Nephron (organoid): ENCODE data around the gene PRR5L.
A peak's percentile ranks its signal among the peaks of the same experiment; 100 is the strongest.

Source experiments
- H3K27ac Mint-ChIP-seq, 3 experiments: 2 replicates each; pipeline ENCODE4 v1.8.0; 2020; ENCODE audit warnings: mixed read lengths in 3 of 3, mild to moderate bottlenecking in 2 of 3, moderate library complexity in 1 of 3
- H3K27me3 Mint-ChIP-seq: 2 replicates; pipeline ENCODE4 v1.8.0; 2021; ENCODE audit warnings: low read depth, mild to moderate bottlenecking, moderate library complexity, mixed read lengths
- H3K36me3 Mint-ChIP-seq: 2 replicates; pipeline ENCODE4 v1.8.0; 2020; ENCODE audit warnings: low read depth, mixed read lengths
- H3K4me1 Mint-ChIP-seq: 2 replicates; pipeline ENCODE4 v1.8.0; 2020; ENCODE audit warnings: mixed read lengths
- H3K4me3 Mint-ChIP-seq, 3 experiments: 2 replicates each; pipeline ENCODE4 v1.8.0; 2020; ENCODE audit warnings: mild to moderate bottlenecking in 3 of 3, mixed read lengths in 3 of 3, moderate library complexity in 2 of 3
- H3K9me3 Mint-ChIP-seq: 2 replicates; pipeline ENCODE4 v1.8.0; 2020; ENCODE audit warnings: mixed read lengths
- TF ChIP-seq, protein P1 (sequence below), 3 experiments: fragments of 200-600 bp; sonication (generic); IDR thresholded peaks; one replicate each; pipeline ENCODE4 v1.5.0; 2021; ENCODE audit warnings: antibody characterized with exemption in 3 of 3; ENCODE audit not compliant: unreplicated experiment in 3 of 3

PRR5L gene

DNA sequence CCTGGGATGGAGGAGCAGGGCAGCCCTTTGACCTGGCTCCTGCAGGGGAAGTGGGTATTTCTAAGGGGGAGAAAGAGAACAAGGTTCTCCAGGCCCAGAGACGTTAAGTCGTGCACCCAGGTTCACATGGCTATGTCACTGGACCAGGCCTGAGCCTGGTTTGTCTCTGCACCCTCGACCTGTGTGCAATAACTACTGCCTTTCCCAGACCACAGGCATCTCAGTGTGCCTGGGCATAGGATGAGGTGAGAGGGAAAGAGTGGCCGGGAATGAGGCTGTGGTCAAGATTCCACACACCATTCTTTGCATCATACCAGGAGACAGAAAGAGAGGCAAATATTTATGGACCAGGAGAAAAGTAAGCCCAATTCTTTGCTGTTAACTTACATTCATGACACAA lies 66.8 kb downstream of the PRR5L start:
- Mint-ChIP-seq H3K4me3 (no peak overlapping the region), H3K9me3 (no peaks in the 10 kb centered on the region), H3K4me1 (peaks cover 45% of the 10 kb centered on the region), H3K36me3 (no peaks in the 10 kb centered on the region), H3K27me3 (peaks cover 30% of the 10 kb centered on the region), H3K27ac (peak overlapping the region in 2 of 3 experiments; percentile 71 to 81)
- TF ChIP-seq, protein P1, sequence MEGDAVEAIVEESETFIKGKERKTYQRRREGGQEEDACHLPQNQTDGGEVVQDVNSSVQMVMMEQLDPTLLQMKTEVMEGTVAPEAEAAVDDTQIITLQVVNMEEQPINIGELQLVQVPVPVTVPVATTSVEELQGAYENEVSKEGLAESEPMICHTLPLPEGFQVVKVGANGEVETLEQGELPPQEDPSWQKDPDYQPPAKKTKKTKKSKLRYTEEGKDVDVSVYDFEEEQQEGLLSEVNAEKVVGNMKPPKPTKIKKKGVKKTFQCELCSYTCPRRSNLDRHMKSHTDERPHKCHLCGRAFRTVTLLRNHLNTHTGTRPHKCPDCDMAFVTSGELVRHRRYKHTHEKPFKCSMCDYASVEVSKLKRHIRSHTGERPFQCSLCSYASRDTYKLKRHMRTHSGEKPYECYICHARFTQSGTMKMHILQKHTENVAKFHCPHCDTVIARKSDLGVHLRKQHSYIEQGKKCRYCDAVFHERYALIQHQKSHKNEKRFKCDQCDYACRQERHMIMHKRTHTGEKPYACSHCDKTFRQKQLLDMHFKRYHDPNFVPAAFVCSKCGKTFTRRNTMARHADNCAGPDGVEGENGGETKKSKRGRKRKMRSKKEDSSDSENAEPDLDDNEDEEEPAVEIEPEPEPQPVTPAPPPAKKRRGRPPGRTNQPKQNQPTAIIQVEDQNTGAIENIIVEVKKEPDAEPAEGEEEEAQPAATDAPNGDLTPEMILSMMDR (IDR thresholded peaks at IDR 0.05; ENCODE audit: unreplicated experiment in 3 of 3) = no peak

DNA sequence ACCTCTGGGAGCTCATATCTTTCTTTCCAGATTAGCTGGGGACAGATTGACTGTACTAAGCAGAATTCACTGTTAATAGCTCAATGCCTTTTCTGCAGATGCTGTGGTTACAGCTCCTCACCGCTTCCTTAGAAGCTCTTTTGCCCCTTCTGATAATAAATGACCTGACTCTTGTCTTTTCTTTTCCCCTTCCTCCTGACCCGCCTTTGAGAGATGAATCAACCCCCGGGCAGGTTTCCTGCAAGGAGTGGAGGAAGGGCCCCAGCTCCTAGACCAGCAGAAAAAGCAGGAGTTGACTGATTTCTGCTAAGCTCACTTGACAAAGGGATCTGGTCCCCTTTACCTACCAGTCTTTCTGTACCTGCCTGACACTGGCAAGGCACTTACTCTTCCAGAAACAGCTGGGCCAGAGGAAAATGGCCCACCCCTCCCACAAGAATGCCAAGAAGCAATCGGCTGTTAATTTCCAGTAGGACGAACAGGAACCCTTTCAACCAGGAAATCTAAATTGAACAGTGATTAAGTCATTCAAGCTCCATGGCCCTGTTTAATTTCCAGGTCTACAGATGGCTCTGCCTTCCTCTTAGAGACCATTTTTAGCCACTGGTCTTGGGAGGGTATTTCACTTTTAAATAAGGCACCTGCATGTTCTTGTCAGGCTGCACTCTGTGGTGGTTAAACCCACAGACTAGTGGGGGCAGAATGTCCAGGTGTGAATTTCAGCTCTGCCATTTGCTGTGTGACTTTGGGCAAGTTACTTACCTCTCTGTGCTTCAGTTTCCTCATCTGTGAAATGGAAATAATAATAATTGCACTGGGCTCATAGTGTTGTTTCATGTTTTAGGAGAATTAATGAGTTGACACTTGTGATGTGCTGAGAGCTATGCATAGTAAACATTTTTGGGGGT lies 67.5 kb downstream of the PRR5L start:
- H3K27me3 Mint-ChIP-seq = peaks cover 30% of the 10 kb centered on the region

DNA sequence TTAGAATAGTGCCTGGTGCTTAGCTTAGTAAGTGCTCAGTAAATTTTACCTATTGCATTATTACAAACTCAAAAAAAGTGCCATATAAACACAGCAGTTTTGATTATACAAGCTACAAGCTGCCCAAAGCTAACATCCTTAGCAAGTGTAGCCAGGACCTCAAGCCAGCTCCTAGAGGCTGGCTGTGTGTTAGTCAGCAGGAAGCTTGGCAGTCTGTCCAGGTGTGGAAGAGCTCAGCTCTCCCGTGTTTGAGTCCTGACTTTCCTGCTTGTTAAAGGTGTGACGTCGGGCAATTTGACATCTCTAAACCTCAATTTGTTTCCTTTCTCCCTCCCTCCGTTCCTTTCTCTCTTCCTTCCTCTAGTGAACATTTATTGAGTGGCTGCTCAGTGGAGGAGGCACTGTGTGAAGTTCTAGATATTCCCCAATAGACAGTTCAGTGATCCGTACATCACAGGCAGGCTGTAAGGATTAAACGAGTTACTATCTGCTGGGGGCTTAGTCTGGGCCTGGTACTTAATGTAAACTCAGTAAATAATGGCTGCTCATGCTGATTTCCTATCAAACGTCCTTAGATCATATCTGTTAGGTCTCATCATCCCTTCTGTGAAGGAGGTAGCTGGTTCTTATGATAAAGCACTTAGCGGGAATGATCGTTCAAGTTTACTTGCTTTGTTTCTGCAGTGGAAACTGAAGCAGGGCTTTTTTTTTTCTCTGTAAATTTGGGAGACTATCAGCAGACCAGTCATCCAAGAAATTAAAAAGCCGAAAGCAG lies 68.7 kb downstream of the PRR5L start:
- Mint-ChIP-seq H3K9me3 (no peaks in the 10 kb centered on the region), H3K36me3 (no peaks in the 10 kb centered on the region), H3K4me1 (peaks cover 48% of the 10 kb centered on the region), H3K27me3 (peaks cover 23% of the 10 kb centered on the region), H3K27ac (peak overlapping the region in 2 of 3 experiments; percentile 45 to 71), H3K4me3 (no peak overlapping the region)
- TF ChIP-seq, protein P1 (IDR thresholded peaks at IDR 0.05; ENCODE audit: unreplicated experiment in 3 of 3) = no peak

More for the DNA sequence above, 67.5 kb downstream of the PRR5L start:
- Mint-ChIP-seq H3K9me3 (no peaks in the 10 kb centered on the region), H3K27ac (peak overlapping the region; percentile 61 to 81 (median 71)), H3K36me3 (no peaks in the 10 kb centered on the region), H3K4me1 (peaks cover 48% of the 10 kb centered on the region), H3K4me3 (peak overlapping the region in 1 of 3 experiments; percentile 31)
- TF ChIP-seq, protein P1 (IDR thresholded peaks at IDR 0.05; ENCODE audit: unreplicated experiment in 3 of 3) = no peak

DNA sequence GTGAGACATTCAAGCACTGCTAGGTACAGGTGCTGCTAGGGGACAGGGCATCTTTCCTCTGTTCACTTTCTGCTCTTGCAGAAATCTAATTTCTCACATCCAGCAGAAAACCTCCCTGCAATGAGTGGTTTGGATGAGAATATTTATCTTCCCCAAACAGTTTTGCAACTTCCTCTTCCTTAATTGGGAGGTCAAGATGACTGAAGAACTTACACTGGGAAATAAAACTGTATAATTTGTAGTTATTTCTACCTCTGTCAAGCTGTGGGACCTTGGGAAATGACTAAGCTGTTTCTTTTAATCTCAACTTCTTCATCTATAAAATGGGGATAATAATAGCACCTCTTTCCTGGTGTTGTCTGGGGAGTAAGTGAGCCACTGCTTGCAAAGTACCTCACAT lies 69.8 kb downstream of the PRR5L start:
- Mint-ChIP-seq H3K4me3 (no peak overlapping the region), H3K27me3 (peaks cover 20% of the 10 kb centered on the region), H3K36me3 (no peaks in the 10 kb centered on the region), H3K4me1 (peaks cover 41% of the 10 kb centered on the region), H3K9me3 (no peaks in the 10 kb centered on the region), H3K27ac (no peak overlapping the region)
- TF ChIP-seq, protein P1 (IDR thresholded peaks at IDR 0.05; ENCODE audit: unreplicated experiment in 3 of 3) = no peak

DNA sequence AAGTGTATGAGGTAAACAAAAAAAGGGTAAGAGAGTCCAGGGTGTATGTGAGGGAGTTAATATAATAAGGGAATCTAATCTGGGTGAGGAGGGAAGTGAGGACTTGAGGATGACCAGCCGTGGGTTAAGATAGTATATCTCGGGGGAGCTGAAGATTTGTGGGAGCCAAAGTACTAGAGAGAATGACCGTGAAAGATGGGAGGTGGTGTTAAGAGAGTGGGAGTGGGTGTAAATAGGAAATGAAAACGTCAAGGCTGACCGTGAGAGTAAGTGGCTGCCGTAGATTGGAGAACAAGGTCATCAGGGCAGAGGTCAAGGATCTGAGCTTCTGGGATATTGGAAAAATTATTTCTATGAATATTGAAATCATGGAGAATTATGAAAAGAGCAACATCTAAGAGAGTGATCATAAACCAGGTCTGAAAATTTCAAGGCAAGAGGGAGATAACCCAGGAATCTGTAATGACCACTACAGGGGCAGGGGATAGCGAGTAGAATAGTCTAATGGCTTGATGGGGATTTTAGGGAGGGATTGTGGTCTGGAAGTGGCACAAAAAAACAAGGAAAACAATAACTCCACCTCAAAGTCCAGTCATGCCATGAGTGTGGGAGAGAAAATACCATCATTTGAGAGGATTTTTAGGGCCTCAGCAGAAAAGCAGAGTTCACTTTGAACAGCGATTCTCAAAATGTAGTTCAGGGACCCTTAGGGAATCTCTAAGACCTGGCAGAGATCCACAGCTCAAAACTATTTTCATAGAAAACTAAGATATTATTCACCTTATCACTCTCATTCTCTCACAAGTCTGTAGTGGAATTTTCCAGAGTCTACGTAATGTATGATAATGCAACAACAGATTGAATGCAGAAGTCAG lies 72.0 kb downstream of the PRR5L start:
- peaks cover 14% of the 10 kb centered on the region for H3K27me3 Mint-ChIP-seq
- no peaks in the 10 kb centered on the region for H3K9me3 Mint-ChIP-seq
- H3K4me3 Mint-ChIP-seq = no peak overlapping the region
- H3K27ac Mint-ChIP-seq = peak overlapping the region in 1 of 3 experiments; percentile 2
- H3K4me1 Mint-ChIP-seq = peaks cover 23% of the 10 kb centered on the region
- TF ChIP-seq, protein P1 (IDR thresholded peaks at IDR 0.05; ENCODE audit: unreplicated experiment in 3 of 3) = no peak
- H3K36me3 Mint-ChIP-seq = no peaks in the 10 kb centered on the region
